ENCODE results near the gene FAM241A. TPM values are rescaled to one million over a fixed set of nuclear protein-coding genes. Genes with fewer than 3 reads are reported as not detected.

FAM241A gene
- total RNA-seq, 1 donor from 2014 or later, result 0.70 TPM

DNA sequence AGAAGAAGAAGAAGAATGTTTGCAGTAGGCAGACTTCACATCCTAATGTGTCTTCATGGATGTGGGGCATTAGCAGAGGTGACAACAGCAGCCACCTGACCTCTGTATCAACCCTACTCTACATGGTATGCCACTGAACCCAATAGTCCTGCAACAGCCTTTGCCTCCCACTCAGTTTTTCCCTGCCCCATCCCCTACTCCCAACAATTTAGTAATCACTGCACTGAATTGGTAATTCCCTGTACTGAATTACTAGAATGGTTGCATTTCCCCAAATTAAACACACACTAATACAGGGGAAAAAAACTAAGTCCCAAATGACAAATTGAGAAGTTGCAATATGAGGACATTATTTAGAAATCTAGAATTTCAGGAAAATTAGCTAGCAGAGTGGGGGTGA is 31.4 kb upstream of the FAM241A start:
- Mint-ChIP-seq H3K4me1 (ENCODE audit: unreplicated experiment) (peaks cover 3% of the 10 kb centered on the region), H3K36me3 (no peaks in the 10 kb centered on the region), H3K27ac (peak overlapping the region; percentile 67), H3K4me3 (no peak overlapping the region), H3K27me3 (no peaks in the 10 kb centered on the region), H3K9me3 (no peaks in the 10 kb centered on the region)
- DNase-seq (ENCODE audit: extremely low spot score, unreplicated experiment), result no peak
- TF ChIP-seq CTCF (conservative IDR thresholded peaks at IDR 0.05), result no peak

DNA sequence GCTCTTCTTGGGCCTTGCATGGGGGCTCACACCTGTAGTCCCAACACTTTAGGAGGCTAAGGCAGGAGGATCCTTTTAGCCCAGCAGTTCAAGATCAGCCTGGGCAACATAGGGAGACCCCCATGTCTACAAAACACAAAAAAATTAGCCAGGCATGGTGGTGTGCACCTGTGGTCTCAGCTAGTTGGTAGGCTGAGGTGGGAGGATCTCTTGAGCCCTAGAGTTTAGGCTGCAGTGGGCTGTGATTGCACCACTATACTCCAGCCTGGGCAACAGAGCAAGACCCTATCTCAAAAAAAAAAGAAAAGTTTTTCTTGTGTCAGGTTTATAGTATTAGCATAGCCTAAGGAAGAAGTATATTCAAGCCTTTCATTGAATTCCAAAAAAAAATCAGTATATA is 30.8 kb upstream of the FAM241A start:
- Mint-ChIP-seq H3K36me3 (no peaks in the 10 kb centered on the region), H3K27ac (no peak overlapping the region), H3K4me3 (no peak overlapping the region), H3K4me1 (ENCODE audit: unreplicated experiment) (peaks cover 3% of the 10 kb centered on the region), H3K9me3 (peaks cover under 1% of the 10 kb centered on the region), H3K27me3 (no peaks in the 10 kb centered on the region)
- no peak for DNase-seq (ENCODE audit: extremely low spot score, unreplicated experiment)
- TF ChIP-seq CTCF (conservative IDR thresholded peaks at IDR 0.05), result no peak

DNA sequence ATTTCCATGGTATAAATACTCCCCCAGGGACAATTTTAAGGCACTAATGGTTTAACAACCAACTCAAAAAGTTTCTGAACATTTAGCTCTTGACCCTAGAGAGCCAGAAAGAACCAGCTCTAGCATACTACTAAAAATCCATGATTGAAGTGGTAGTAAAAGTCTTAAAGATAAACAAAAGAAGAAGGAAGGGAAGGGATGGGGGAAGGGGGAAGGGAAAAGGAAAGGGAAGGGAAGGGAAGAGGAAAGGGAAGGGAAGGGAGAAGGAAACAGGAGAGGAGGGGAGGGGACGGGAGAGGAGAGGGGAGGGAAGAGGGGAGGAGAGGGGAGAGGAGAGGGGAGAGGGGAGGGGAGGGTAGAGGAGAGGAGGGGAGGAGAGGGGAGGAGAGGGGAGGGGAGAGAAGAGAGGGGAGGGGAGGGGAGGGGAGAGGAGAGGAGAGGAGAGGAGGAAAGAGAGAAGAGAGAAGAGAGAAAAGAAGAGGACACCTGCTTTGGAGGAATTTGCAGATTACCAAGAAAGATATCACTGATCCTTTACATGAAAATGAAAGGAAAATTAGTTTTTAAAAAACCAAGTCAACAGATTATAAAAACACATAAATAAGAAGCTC is 26.4 kb upstream of the FAM241A start:
- no peaks in the 10 kb centered on the region for H3K4me1 Mint-ChIP-seq (ENCODE audit: unreplicated experiment)
- no peak overlapping the region for H3K27ac Mint-ChIP-seq
- H3K27me3 Mint-ChIP-seq, result no peaks in the 10 kb centered on the region
- DNase-seq (ENCODE audit: extremely low spot score, unreplicated experiment), result no peak
- peaks cover 5% of the 10 kb centered on the region for H3K9me3 Mint-ChIP-seq
- no peaks in the 10 kb centered on the region for H3K36me3 Mint-ChIP-seq
- no peak overlapping the region for H3K4me3 Mint-ChIP-seq
- TF ChIP-seq CTCF (conservative IDR thresholded peaks at IDR 0.05), result no peak

DNA sequence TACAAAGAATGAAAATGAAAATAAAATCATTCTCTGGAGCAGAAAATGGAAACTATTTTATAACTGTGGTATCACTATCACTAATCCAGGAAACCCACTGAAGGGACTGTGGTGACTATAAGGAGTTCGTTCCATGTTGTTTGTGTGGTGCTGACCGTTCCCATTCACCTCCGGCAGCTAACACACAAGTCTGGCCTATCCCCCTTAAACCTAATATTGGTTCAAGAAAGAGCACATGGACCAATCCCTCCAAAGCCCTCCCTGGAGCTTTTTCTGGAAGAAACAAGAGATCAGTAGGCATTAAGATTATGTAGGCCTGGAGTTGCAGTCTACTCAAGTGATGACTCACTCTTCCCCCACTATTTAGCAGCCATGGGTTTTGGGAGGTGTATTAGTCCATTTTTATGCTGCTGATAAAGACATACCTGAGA is 25.9 kb upstream of the FAM241A start:
- no peak overlapping the region for H3K27ac Mint-ChIP-seq
- no peak for TF ChIP-seq CTCF (conservative IDR thresholded peaks at IDR 0.05)
- no peaks in the 10 kb centered on the region for H3K4me1 Mint-ChIP-seq (ENCODE audit: unreplicated experiment)
- H3K36me3 Mint-ChIP-seq, result no peaks in the 10 kb centered on the region
- H3K9me3 Mint-ChIP-seq, result peaks cover 5% of the 10 kb centered on the region
- DNase-seq (ENCODE audit: extremely low spot score, unreplicated experiment), result no peak
- no peaks in the 10 kb centered on the region for H3K27me3 Mint-ChIP-seq
- H3K4me3 Mint-ChIP-seq, result no peak overlapping the region

DNA sequence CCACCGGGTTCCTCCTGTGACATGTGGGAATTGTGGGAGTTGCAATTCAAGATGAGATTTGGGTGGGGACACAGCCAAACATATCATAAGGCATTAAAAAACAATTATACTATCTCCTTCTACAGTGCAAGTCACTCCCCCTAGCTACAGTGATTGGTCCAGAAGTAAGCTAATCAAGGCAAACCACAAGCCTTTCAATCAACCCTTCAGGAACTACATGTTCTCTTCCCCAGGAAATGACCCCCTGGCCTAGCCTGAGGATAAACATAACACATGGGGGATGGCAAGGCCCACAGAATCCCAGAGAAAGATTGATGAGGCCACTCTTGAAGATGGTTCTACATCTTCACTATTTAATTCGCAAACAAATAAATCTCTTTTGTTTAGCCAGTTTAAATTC is 25.2 kb upstream of the FAM241A start:
- Mint-ChIP-seq H3K27ac (no peak overlapping the region), H3K27me3 (no peaks in the 10 kb centered on the region), H3K4me3 (no peak overlapping the region), H3K36me3 (no peaks in the 10 kb centered on the region), H3K9me3 (peaks cover 5% of the 10 kb centered on the region), H3K4me1 (ENCODE audit: unreplicated experiment) (no peaks in the 10 kb centered on the region)
- DNase-seq (ENCODE audit: extremely low spot score, unreplicated experiment), result no peak
- no peak for TF ChIP-seq CTCF (conservative IDR thresholded peaks at IDR 0.05)

DNA sequence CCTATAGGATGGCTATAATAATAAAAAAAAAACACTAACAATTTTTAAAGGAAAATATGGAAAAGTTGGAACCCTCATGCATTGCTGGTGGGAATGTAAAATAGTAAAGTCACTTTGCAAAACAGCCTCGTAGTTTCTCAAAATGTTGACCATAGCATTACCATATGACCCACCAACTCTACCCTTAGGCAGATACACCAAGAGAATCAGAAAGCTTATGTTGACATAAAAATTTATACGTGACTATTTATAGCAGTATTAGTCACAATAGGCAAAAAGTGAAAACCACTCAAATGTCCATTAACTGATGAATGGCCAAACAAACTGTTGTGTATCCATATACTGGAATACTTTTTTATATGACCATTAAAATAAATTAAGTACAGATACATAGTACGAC is 19.8 kb upstream of the FAM241A start:
- TF ChIP-seq CTCF (conservative IDR thresholded peaks at IDR 0.05), result no peak
- H3K4me1 Mint-ChIP-seq (ENCODE audit: unreplicated experiment), result no peaks in the 10 kb centered on the region
- DNase-seq (ENCODE audit: extremely low spot score, unreplicated experiment), result no peak
- no peak overlapping the region for H3K27ac Mint-ChIP-seq
- H3K4me3 Mint-ChIP-seq, result no peak overlapping the region
- peaks cover 7% of the 10 kb centered on the region for H3K27me3 Mint-ChIP-seq
- no peaks in the 10 kb centered on the region for H3K36me3 Mint-ChIP-seq
- H3K9me3 Mint-ChIP-seq, result no peaks in the 10 kb centered on the region

All from type B pancreatic cell (in vitro differentiated cells).